H1 (cell line): ENCODE results near the gene HS2ST1. TPM values are rescaled to one million over a fixed set of nuclear protein-coding genes. Genes with fewer than 3 reads are reported as not detected.

Source experiments
- FOSL1 ChIP-seq: IDR thresholded peaks from 2 replicates; pipeline ENCODE4 v1.6.1; 2011; ENCODE audit warnings: mild to moderate bottlenecking, low read depth, low read length, moderate library complexity; ENCODE audit not compliant: insufficient read depth
- KDM1A ChIP-seq: fragments of 200-600, 300-600 bp; sonication (generic); IDR thresholded peaks from 2 replicates; pipeline ENCODE4 v1.7.1; 2016; ENCODE audit warnings: mild to moderate bottlenecking, low read length, borderline replicate concordance
- polyA plus RNA-seq, 7 experiments: library from polyadenylated mRNA; depleted of rRNA in 3 of 7; stranded (reverse) in 5 of 7; unstranded in 2 of 7; fragments of >200 nt in 5 of 7; fragments of 200-250 nt in 2 of 7; gene quantifications; 1 replicate in 5 of 7; 2 replicates in 1 of 7; 4 replicates in 1 of 7; pipeline versions ENCODE4 v1.2.1 to v1.2.3, GENCODE V29; 2011 to 2013; ENCODE audit warnings: missing spikeins in 2 of 7, mixed read lengths in 2 of 7
- total RNA-seq: library from RNA; stranded (reverse); fragmentation: NEBNext Ultra II Directional; extraction: Animal tissue kit (Norgen Biotek cat#: 25700); gene quantifications from 2 replicates; pipeline ENCODE4 v1.2.1, GENCODE V29; 2021

The HS2ST1 gene
- total and polyA plus RNA-seq, 2 of the 8 experiments (the other 6 are each of a cell fraction or from before 2014, with no cell fraction given), result 5.2 to 28.3 TPM

DNA sequence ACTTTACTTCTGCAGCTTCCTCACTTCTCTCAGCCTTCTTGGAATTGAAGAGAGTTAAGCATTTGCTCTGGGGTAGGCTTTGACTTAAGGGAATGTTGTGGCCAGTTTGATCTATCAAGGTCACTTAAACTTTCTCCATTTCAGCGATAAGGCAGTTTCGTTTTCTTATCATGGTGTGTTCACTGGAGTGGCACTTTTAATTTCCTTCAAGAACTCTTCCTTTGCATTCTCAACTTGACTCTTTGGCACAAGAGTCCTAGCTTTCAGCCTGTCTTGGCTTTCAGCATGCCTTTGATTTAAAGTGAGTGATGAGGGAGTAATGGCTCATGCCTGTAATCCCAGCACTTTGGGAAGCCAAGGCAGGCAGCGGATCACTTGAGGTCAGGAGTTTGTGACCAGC is 38.7 kb downstream of the HS2ST1 start (continued):
- TF ChIP-seq FOSL1 (no peak), KDM1A (no peak)
